ENCODE data around the gene MCU. TPM values are rescaled to one million over a fixed set of nuclear protein-coding genes. Genes with fewer than 3 reads are reported as not detected.

The MCU gene
- total and polyA plus RNA-seq, 2 experiments from 2014 or later: 31.6 to 41.7 TPM

DNA sequence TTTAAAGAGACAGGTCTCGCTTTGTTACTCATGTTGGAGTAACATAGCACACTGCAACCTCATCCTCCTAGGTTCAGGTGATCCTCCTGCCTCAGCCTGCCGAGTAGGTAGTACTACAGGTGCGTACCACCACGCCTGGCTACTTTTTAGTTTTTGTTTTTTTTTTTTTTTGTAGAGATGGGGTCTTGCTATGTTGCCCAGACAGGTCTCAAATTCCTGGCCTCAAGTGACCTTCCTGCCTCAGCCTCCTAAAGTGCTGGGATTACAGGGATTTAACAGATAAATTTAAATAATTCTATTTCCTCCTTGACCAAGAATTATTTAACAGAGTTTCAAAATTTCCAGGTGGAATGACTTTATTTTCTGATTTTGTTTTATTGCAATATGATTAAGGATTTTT lies 104.6 kb downstream of the MCU start:
- Histone ChIP-seq H4K20me1 (ENCODE audit: insufficient read depth, poor library complexity, severe bottlenecking) (no peaks in the 10 kb centered on the region), H2AFZ (no peak overlapping the region), H3K9me2 (replicated peaks; ENCODE audit: insufficient read depth) (no peaks in the 10 kb centered on the region), H3K4me3 (no peak overlapping the region), H3K4me2 (no peak overlapping the region), H3K36me3 (replicated peaks; ENCODE audit: insufficient read depth, low read depth) (no peaks in the 10 kb centered on the region), H3K9me3 (ENCODE audit: low read depth) (no peaks in the 10 kb centered on the region), H3K4me1 (ENCODE audit: insufficient read depth) (no peaks in the 10 kb centered on the region), H3K79me2 (peaks cover 34% of the 10 kb centered on the region), H3K27ac (no peak overlapping the region), H3K27me3 (no peaks in the 10 kb centered on the region)
- TF ChIP-seq, protein P1, sequence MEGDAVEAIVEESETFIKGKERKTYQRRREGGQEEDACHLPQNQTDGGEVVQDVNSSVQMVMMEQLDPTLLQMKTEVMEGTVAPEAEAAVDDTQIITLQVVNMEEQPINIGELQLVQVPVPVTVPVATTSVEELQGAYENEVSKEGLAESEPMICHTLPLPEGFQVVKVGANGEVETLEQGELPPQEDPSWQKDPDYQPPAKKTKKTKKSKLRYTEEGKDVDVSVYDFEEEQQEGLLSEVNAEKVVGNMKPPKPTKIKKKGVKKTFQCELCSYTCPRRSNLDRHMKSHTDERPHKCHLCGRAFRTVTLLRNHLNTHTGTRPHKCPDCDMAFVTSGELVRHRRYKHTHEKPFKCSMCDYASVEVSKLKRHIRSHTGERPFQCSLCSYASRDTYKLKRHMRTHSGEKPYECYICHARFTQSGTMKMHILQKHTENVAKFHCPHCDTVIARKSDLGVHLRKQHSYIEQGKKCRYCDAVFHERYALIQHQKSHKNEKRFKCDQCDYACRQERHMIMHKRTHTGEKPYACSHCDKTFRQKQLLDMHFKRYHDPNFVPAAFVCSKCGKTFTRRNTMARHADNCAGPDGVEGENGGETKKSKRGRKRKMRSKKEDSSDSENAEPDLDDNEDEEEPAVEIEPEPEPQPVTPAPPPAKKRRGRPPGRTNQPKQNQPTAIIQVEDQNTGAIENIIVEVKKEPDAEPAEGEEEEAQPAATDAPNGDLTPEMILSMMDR (IDR thresholded peaks at IDR 0.05; ENCODE audit: poor library complexity): no peak
- TF ChIP-seq EZH2 (IDR thresholded peaks at IDR 0.05; ENCODE audit: borderline replicate concordance) (no peak), EZH2phosphoT487 (IDR thresholded peaks at IDR 0.05; ENCODE audit: low read depth, severe bottlenecking, unreplicated experiment) (no peak)
- 95% methylated on average over 4 of the region's 4 CpGs for WGBS (ENCODE audit: low lambda C conversion rate, missing lambda C conversion rate)
- no peak for DNase-seq (ENCODE audit: low spot score)

- Histone ChIP-seq H3K79me2 (peaks cover 27% of the 10 kb centered on the region), H4K20me1 (ENCODE audit: insufficient read depth, poor library complexity, severe bottlenecking) (no peaks in the 10 kb centered on the region), H3K27me3 (no peaks in the 10 kb centered on the region), H3K4me3 (no peak overlapping the region), H3K4me1 (ENCODE audit: insufficient read depth) (no peaks in the 10 kb centered on the region), H2AFZ (no peak overlapping the region), H3K27ac (no peak overlapping the region), H3K9me3 (ENCODE audit: low read depth) (no peaks in the 10 kb centered on the region), H3K9me2 (replicated peaks; ENCODE audit: insufficient read depth) (no peaks in the 10 kb centered on the region), H3K4me2 (peak overlapping the region; percentile 6), H3K36me3 (replicated peaks; ENCODE audit: insufficient read depth, low read depth) (no peaks in the 10 kb centered on the region)
- WGBS (ENCODE audit: low lambda C conversion rate, missing lambda C conversion rate): 44% methylated on average over 4 of the region's 4 CpGs
- DNase-seq (ENCODE audit: low spot score): no peak
- TF ChIP-seq EZH2 (IDR thresholded peaks at IDR 0.05; ENCODE audit: borderline replicate concordance) (no peak), EZH2phosphoT487 (IDR thresholded peaks at IDR 0.05; ENCODE audit: low read depth, severe bottlenecking, unreplicated experiment) (no peak)
- TF ChIP-seq, protein P1 (IDR thresholded peaks at IDR 0.05; ENCODE audit: poor library complexity): no peak
Observed at GRCh38 chr10:72800000-72800740, 108.2 kb downstream of the MCU start.

GRCh38 chr10:72800741-72801092 lies 108.8 kb downstream of the MCU start:
- no peak for DNase-seq (ENCODE audit: low spot score)
- Histone ChIP-seq H3K27ac (no peak overlapping the region), H3K9me2 (replicated peaks; ENCODE audit: insufficient read depth) (no peaks in the 10 kb centered on the region), H3K4me3 (no peak overlapping the region), H3K36me3 (replicated peaks; ENCODE audit: insufficient read depth, low read depth) (no peaks in the 10 kb centered on the region), H3K4me1 (ENCODE audit: insufficient read depth) (no peaks in the 10 kb centered on the region), H3K79me2 (peaks cover 26% of the 10 kb centered on the region), H4K20me1 (ENCODE audit: insufficient read depth, poor library complexity, severe bottlenecking) (no peaks in the 10 kb centered on the region), H2AFZ (no peak overlapping the region), H3K27me3 (no peaks in the 10 kb centered on the region), H3K4me2 (no peak overlapping the region), H3K9me3 (ENCODE audit: low read depth) (no peaks in the 10 kb centered on the region)
- 83% methylated on average over 6 of the region's 6 CpGs for WGBS (ENCODE audit: low lambda C conversion rate, missing lambda C conversion rate)
- TF ChIP-seq, protein P1 (IDR thresholded peaks at IDR 0.05; ENCODE audit: poor library complexity): no peak
- TF ChIP-seq EZH2 (IDR thresholded peaks at IDR 0.05; ENCODE audit: borderline replicate concordance) (no peak), EZH2phosphoT487 (IDR thresholded peaks at IDR 0.05; ENCODE audit: low read depth, severe bottlenecking, unreplicated experiment) (no peak)
